ENCODE data around the gene TPRN.
A peak's percentile ranks its signal among the peaks of the same experiment; 100 is the strongest.

The TPRN gene

GRCh38 chr9:137224830-137225694 is 24.5 kb upstream of the TPRN start, which contains the start of gene CYSRT1:
CYSRT1 (plus strand) TSS chr9:137225174; CDS start chr9:137225622, 448 bp downstream.
- DNase-seq = peak; percentile 29 to 42 (median 41)

DNA sequence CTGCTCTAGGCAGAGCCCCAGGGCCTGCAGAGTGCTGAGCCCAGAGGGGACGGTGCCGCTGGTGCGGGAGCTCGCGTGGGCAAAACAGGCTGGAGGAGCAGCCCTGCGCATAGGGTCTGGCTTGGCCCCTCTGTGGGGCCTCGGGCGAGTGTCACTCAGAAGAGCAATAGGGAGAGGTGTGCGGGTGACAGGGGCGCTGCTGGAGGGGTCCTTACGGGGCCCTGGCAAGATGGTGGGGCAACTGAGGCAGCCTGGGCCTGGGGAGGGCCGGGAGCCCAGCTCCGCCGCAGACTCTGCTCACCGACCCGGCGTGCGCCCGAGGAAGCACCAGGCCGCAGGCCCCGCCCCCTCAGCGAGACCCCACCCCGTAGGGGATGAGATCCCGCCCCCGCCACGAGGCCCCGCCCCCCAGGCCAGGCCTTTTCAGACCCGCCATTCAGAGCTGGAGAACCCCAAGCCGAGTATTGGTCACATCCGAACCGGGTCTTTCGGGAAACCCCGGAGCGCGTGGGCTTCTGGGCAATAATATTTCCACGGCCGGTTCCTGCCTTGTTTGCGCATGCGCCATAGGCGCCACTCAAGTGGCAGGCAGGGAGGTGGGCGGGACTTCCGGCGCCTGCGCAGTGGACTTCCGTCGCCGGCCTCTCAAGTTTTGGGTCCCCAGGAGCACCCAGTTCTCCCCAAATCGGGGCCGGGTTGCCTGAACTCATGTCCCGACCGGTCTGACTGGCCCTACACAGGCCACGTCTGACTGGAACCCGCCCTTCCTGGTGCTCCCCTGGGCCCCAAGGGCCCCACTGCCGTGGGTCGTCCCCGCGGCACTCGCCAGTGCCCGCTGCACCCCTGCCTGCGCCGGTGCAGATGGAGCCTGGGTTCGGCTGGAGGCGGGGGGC is 22.8 kb upstream of the TPRN start:
- DNase-seq = peak; percentile 99 to 100 (median 100)

DNA sequence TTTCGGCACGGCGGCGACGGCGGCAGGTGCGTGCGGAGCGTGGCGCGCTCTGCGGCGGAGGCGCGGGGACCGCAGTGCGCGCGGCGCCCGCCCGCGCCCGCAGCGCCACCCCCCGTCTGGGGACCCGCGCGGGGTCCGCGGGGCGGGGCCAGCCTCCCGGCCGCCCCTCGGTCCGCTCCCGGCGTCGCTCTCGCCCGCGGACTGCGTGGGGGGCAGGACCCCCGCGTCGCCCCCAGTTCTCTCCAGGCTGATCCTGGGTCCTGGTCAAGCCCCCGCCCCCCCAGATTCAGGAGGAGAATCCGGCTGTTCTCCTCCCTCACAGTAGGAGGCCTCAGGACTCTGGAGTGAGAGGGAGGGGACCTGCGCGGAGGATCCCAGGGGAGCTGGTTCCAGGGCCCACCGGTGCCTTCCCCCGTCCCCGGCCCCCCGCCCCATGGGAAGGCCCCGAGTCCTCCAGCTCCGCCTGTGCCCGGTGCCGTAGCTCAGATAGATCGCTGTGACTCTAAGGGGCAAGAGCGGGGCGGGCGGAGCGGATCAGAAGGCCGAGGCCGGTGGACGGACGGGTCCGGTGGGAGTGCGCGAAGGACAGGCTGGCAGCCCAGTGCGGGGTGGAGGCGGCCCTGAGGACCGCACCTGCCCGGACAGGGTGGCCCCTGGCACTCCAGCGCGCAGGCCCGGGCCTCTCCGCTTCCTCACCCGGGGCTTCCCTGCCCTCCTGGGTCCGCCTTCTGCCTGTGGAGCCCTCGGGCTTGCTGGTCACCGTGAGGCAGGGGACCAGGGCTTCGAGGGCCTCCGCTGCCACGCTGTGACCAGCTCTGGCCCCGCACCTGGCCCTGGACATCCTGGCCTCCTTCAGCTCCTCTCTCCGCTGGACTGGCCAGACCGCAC is 21.9 kb upstream of the TPRN start, which contains the start of gene RNF208:
TSS of gene RNF208 (minus strand) at position 51 of the 888 bp plus-strand sequence. CDS start 1,028 bp downstream, outside the sequence.
- DNase-seq = peak in 2 of 3 donors; percentile 9 to 45

DNA sequence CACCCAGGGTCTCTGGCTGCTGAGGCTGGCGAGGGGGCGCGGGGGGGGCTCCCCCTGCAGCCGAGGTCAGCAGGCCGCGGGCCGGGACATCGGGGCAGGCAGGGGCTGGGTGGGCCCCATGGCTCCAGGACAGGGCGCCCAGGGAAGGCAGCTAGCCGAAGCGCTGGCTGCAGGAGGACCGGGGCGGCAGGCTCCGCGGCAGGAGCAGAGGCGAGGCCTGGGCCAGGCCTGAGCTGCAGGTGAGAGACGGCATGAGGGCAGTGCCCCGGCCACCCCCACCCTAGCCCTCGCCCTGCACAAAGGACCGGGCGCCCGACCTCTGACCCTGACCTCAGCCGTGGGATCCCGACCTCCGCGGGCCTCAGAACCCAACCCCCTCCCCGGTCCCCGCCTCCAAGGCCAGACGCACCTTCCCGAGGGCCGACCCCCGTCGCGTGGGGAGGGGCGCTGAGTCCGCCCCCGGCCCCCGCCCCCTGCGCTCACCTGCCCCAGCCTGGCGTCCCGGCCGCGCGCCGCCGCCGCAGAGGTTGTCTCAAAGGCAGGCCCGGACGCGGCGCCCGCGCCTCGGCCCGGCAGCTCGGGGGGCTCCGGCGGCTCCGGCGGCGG is 21.1 kb upstream of the TPRN start:
- DNase-seq = no peak

DNA sequence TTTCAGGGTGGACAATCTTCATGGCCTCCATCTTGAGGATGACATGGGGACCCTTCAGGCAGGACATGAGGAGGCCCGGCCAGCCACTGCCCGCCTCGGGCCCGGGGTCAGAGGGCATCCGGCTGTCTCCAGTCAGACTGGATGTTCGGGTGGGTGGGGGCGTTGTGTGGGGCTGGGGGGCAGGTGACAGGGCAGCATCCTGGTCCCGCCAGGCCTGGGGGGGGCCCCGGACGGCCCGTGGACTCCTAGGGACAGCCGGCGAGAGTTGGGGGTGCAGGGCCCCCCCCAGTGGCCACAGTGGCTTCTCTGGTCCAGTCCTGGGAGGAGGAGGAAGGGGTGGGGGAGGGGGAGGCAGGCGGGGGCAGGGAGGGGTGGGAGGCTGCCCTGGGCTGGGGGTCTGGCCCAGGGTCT is 20.6 kb upstream of the TPRN start:
- no peak for DNase-seq

- peak in 2 of 3 donors; percentile 24 to 38 for DNase-seq
These were observed 20.0 kb upstream of the TPRN start for GRCh38 chr9:137220317-137221094.

DNA sequence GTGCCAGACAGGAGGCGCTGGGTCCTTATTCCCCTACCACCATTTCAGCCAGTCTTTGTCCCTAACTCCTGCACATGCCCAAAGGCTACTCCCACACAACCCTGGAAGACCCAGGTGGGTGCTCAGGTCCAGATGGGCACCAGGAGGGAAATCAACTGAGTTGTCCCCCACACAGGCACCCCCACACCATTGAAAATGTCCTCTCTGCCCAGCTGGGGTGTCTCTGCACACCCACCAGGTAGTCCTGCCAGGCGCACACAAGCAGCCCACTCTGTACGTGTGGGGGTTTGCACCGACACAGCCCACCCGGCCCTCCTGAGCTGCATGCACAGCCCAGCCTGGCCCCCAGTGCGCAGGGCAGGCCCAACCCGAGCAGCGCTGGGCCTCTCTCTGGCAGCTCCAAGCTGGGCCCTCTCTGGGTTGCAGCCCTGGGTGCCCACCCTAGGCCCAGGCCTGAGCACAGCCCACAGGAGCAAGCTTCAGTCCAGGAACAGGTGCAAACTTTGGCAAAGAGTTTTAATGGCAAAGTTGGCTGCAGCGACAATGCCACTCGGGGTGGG is 19.3 kb upstream of the TPRN start:
- DNase-seq = no peak

DNA sequence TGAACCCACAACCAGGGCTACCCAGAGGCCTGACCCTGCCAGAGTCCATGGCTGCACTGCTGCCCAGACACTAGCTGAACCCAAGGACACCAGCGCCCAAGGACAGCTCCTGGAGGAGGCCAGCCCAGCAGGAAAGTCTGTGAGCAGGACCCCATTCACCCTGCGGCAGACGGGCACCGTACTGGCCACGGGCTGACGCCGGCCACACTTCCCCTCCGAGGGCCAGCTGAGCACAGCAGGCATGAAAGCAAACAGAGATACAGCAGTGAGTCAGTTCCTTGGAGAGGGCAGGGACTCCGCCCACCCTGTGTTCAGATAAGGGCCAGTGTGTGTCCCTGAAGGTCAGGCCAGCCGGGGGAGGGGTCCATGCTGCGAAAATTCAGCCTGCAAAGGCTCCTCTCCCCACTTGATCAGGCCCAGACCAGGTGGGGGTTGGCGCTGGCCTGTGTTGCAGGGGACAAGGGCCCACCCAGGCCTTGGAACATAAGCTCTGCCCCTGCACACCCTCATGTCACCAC is 18.3 kb upstream of the TPRN start:
- peak; percentile 58 to 66 (median 59) for DNase-seq

- no peak for DNase-seq
These were observed 17.7 kb upstream of the TPRN start for GRCh38 chr9:137218212-137218753.

DNA sequence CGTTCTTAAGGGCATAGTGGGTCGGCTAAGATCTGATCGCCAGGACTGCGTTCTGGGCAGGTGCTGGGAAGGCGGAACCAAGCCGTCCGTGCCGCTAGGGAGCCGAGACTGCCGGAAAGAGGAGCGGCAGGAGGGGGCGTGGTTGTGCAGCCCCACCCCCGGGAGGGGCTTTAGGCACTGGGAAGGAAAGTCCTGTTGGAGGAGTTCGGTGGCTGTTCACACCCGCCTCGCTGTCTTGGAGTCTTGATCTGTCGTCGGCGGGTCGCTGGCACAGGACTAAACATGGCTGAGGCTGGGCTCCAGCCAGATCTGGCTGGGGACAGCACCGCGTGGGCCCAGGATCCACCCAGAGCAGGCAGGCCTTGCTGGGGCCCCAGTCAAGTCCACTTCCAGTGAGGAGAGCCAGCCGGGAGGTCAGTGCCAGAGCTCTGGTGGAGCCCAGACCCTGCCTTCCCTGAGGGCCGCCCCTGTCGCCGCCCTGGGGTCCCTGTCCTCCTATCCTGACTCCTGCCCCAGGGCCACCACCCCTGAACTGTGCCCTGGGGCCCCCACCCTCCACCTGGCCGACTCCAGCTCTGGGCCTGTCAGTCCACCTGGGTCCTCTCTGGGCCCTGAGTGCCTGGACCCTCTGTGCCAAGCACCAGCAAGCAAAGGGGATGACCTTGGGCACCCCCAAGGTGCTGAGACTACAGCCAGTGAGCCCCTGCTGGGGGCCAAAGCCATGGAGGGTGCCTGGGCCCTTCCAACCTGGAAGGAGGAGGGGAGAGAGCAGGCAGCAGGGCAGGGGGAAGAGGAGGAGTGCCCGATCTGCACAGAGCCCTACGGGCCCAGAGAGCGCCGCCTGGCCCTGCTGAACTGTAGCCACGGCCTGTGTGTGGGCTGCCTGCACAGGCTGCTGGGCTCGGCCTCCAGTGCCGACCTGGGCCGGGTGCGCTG is 17.0 kb upstream of the TPRN start:
- DNase-seq = peak in 1 of 3 donors; percentile 32

DNA sequence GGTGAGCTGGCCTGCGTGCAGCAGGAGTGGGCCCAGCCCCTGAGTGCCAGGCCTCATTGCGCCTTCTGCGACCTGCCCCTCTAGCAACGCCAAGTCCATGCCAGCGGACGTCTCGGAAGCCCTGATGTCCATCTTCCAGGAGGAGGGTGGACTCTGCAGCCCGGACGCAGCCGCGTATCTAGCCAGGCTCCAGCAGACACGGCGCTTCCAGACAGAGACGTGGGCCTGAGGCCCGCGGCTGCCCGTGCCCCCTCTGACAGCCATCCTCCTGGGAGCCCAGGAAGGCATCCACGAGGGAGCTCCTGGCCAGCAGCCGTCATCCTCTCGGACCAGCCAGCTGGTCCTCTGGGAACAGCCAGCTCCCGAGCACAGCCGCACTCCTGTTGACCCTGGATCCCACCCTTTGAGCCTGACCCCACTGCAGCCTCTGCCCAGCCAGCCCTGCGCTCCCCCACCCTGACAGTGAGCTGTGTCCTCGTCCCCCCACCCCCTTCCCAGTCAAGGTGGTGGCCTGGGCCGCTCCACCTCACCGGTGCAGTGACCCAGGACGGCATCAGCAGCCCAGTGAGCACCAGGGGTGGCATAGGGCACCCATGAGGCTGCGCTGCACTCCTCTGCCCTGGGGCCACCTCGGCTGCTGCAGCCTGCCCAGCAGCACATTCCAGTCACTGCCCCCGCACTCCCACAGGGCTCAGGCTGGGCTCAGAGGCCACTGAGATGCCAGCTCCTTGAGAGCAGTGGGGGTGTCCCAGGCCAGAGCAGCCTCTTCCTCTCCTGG is 15.8 kb upstream of the TPRN start:
- no peak for DNase-seq

- DNase-seq = no peak
These were observed 14.8 kb upstream of the TPRN start for GRCh38 chr9:137215196-137215986.

GRCh38 chr9:137214620-137215019 is 14.1 kb upstream of the TPRN start:
- DNase-seq = no peak

GRCh38 chr9:137213160-137214060 is 12.9 kb upstream of the TPRN start:
- DNase-seq = no peak

DNA sequence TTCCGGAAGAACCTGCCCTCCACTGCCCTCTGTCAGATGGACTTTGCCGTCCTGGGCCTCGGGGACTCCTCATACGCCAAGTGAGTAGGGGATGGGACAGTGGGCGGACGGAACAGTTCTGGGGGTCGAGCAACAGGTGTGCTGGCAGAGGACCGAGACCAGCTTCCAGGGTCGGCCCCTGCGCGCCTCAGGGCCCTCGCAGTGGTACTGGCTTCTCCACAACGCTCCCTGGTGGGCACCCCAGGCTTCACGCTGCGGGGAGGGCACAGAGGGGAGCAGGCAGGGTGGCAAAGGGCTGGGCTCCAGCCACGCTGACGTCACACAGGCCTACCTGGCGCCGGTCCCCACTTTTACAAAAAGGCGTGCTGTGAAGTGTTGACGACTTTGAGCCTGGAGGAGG is 12.0 kb upstream of the TPRN start:
- DNase-seq = no peak

DNA sequence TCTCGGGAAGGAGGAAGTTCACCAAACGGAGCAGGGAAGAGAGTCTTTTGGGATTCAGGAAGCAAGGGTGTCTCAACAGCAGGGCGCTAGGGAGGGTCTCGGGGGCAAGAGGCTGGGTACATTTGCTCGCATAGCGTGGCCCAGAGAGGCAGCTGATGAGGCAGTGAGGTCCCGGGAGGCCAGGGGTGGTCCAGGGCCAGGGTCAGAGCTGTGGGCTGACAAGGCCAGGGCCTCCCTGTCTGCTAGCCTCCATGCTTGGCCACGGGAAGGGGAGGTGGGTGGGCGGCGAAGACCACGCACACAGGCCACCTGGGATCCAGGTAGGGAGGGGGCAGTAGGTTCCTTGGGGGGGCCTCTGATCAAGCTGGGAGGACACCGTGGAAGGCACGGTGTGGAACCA is 11.0 kb upstream of the TPRN start:
- no peak for DNase-seq
